Measurements from ENCODE around the gene TTC9C. TPM values are rescaled to one million over a fixed set of nuclear protein-coding genes. Genes with fewer than 3 reads are reported as not detected.

The TTC9C gene
- total and polyA plus RNA-seq, 2 of the 13 experiments (the other 11 are each of a cell fraction or from before 2014, with no cell fraction given), result 28.0 to 36.4 TPM

DNA sequence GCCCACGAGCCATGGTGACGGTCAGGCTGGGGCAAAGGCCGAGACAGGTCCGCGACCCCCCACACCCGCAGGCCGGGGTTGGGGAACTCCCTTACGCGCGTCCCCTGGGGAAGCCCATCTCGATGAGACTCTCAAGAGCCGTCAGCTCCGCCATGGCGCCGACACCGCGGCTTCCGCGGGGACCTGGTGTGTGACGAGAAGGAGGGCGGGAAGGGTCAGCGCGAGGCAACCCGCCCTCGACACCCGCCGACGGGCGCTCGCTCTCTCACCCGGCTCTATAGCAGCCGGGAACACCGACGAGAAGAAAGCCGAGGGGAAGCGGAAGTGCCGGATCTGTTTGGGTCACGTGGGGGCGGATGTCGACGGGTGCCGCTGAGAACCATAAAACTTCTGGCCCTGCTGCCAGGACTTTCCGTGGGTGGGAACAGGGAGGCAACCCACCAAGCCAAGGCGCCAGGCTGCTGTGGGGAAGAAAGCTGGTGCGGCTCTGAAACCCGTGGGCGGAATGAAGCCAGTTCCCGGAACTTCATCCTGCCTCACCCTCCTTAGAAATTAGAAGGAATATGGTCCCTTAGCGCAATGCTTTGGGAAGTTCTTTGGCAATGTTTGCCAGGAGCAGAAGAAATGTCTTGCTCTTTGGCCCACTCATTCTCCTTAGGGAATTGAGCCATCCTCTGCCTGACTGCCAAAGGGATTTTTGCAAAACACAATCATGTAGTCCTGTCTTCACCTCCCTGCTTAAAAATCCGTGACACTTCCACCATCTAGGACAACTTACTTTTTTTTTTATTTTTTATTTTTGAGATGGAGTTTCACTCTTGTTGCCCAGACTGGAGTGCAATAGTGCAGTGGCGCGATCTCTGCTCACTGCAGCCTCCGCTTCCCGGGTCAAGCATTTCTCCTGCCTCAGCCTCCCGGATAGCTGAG lies 49.3 kb upstream of the TTC9C start, which contains the start of gene UBXN1 (continued):
- TF ChIP-seq, protein P1, sequence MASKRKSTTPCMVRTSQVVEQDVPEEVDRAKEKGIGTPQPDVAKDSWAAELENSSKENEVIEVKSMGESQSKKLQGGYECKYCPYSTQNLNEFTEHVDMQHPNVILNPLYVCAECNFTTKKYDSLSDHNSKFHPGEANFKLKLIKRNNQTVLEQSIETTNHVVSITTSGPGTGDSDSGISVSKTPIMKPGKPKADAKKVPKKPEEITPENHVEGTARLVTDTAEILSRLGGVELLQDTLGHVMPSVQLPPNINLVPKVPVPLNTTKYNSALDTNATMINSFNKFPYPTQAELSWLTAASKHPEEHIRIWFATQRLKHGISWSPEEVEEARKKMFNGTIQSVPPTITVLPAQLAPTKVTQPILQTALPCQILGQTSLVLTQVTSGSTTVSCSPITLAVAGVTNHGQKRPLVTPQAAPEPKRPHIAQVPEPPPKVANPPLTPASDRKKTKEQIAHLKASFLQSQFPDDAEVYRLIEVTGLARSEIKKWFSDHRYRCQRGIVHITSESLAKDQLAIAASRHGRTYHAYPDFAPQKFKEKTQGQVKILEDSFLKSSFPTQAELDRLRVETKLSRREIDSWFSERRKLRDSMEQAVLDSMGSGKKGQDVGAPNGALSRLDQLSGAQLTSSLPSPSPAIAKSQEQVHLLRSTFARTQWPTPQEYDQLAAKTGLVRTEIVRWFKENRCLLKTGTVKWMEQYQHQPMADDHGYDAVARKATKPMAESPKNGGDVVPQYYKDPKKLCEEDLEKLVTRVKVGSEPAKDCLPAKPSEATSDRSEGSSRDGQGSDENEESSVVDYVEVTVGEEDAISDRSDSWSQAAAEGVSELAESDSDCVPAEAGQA (IDR thresholded peaks at IDR 0.05; ENCODE audit: low read depth), result no peak
- TF ChIP-seq, protein P1 (CRISPR knock-in tag; IDR thresholded peaks at IDR 0.05; ENCODE audit: borderline replicate concordance), result no peak
- TF ChIP-seq JUND (CRISPR knock-in tag; IDR thresholded peaks at IDR 0.05), result no peak
- peak; percentile 45; the same call in 1 of the 2 replicates for TF ChIP-seq KLF6 (CRISPR knock-in tag; IDR thresholded peaks at IDR 0.05)
- TF ChIP-seq ZNF619 (CRISPR knock-in tag; IDR thresholded peaks at IDR 0.05), result no peak
- no peak for TF ChIP-seq ZNF354B (CRISPR knock-in tag; IDR thresholded peaks at IDR 0.05)
- TF ChIP-seq JDP2 (CRISPR knock-in tag; IDR thresholded peaks at IDR 0.05; ENCODE audit: borderline replicate concordance), result no peak
- no peak for TF ChIP-seq ZNF331 (CRISPR knock-in tag; IDR thresholded peaks at IDR 0.05)
- TF ChIP-seq ZNF432 (CRISPR knock-in tag; IDR thresholded peaks at IDR 0.05; ENCODE audit: borderline replicate concordance), result no peak
- TF ChIP-seq CREM (IDR thresholded peaks at IDR 0.05), result peak; percentile 70; the same call in 1 of the 2 replicates
- TF ChIP-seq CREM (CRISPR knock-in tag; IDR thresholded peaks at IDR 0.05), result no peak
- TF ChIP-seq NR3C1 (CRISPR knock-in tag; IDR thresholded peaks at IDR 0.05), result no peak
- no peak for TF ChIP-seq RFXAP (CRISPR knock-in tag; IDR thresholded peaks at IDR 0.05; ENCODE audit: borderline replicate concordance)
- TF ChIP-seq, protein P2, sequence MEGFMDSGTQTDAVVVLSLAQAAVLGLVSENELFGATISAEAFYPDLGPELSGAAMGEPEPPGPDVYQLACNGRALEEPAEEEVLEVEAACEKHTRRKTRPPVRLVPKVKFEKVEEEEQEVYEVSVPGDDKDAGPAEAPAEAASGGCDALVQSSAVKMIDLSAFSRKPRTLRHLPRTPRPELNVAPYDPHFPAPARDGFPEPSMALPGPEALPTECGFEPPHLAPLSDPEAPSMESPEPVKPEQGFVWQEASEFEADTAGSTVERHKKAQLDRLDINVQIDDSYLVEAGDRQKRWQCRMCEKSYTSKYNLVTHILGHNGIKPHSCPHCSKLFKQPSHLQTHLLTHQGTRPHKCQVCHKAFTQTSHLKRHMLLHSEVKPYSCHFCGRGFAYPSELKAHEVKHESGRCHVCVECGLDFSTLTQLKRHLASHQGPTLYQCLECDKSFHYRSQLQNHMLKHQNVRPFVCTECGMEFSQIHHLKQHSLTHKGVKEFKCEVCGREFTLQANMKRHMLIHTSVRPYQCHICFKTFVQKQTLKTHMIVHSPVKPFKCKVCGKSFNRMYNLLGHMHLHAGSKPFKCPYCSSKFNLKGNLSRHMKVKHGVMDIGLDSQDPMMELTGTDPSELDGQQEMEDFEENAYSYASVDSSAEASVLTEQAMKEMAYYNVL (CRISPR knock-in tag; IDR thresholded peaks at IDR 0.05; ENCODE audit: borderline replicate concordance), result peak; percentile 66; the same call in 1 of the 2 replicates
- TF ChIP-seq ZKSCAN1 (IDR thresholded peaks at IDR 0.05; ENCODE audit: low read length), result no peak
- no peak for TF ChIP-seq ZNF383 (CRISPR knock-in tag; IDR thresholded peaks at IDR 0.05; ENCODE audit: borderline replicate concordance)
- TF ChIP-seq ZNF367 (CRISPR knock-in tag; IDR thresholded peaks at IDR 0.05; ENCODE audit: borderline replicate concordance), result no peak
- no peak for TF ChIP-seq SIX4 (CRISPR knock-in tag; IDR thresholded peaks at IDR 0.05)
- TF ChIP-seq ZBTB7B (CRISPR knock-in tag; IDR thresholded peaks at IDR 0.05), result peak; percentile 57
- TF ChIP-seq ZNF605 (CRISPR knock-in tag; IDR thresholded peaks at IDR 0.05), result peak; percentile 82
- peak; percentile 86 for TF ChIP-seq TARDBP (CRISPR knock-in tag; IDR thresholded peaks at IDR 0.05)
- no peak for TF ChIP-seq MAZ (IDR thresholded peaks at IDR 0.05; ENCODE audit: borderline replicate concordance, low read depth, low read length)
- peak; percentile 40; the same call in 1 of the 2 replicates for TF ChIP-seq MAZ (CRISPR knock-in tag; IDR thresholded peaks at IDR 0.05; ENCODE audit: low read depth)
